ENCODE results near the gene ARHGAP11A.
"Not testable (repeated sequence)": the region's sequence is repeated elsewhere in the genome, so short reads cannot be mapped to it uniquely, and the experiment has no call there.

DNA sequence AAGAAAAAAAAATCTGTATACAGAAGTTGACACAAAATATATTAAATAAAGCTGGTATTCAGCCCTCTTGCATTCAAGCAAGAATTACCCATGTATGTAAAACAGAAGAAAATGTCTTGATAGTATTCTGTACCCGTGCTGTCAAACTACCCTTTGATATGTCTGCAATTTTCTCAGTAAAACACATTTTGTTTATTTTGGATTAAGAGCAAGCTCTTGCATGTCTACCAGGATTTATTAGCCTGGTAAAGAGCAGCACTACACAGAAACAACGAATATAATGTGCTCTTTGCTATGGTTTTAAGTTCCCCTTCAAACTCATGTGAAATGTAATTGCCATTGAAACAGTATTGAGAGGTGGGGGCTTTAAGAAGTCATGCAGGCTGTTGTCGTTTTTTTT lies 46.3 kb upstream of the ARHGAP11A start:
- TF ChIP-seq, protein P1, sequence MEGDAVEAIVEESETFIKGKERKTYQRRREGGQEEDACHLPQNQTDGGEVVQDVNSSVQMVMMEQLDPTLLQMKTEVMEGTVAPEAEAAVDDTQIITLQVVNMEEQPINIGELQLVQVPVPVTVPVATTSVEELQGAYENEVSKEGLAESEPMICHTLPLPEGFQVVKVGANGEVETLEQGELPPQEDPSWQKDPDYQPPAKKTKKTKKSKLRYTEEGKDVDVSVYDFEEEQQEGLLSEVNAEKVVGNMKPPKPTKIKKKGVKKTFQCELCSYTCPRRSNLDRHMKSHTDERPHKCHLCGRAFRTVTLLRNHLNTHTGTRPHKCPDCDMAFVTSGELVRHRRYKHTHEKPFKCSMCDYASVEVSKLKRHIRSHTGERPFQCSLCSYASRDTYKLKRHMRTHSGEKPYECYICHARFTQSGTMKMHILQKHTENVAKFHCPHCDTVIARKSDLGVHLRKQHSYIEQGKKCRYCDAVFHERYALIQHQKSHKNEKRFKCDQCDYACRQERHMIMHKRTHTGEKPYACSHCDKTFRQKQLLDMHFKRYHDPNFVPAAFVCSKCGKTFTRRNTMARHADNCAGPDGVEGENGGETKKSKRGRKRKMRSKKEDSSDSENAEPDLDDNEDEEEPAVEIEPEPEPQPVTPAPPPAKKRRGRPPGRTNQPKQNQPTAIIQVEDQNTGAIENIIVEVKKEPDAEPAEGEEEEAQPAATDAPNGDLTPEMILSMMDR (IDR thresholded peaks at IDR 0.05 in 2 of 3, conservative IDR thresholded peaks at IDR 0.05 in 1 of 3; ENCODE audit: insufficient read depth in 2 of 3, low read depth in 1 of 3, low read length in 3 of 3), result not testable (repeated sequence)
- TF ChIP-seq KAT2B (IDR thresholded peaks at IDR 0.05; ENCODE audit: low read depth, low read length); ADNP (tag; IDR thresholded peaks at IDR 0.05): not testable (repeated sequence)
